Erythroblast (primary cell): ENCODE data around the gene GPRC5D.

Experiments used
- GATA1 ChIP-seq: IDR thresholded peaks from 2 replicates; pipeline ENCODE4 v1.6.1; 2011; ENCODE audit warnings: low read depth, mild to moderate bottlenecking, control low read depth, low read length, moderate library complexity
- POLR2A ChIP-seq: IDR thresholded peaks from 2 replicates; pipeline ENCODE4 v1.6.1; 2011; ENCODE audit warnings: mild to moderate bottlenecking, low read length

GRCh38 chr12:12897302-12897701, 54.7 kb downstream of the GPRC5D start:
- no peak for TF ChIP-seq POLR2A
- no peak for TF ChIP-seq GATA1
